Parathyroid adenoma (tissue), 2 donors: ENCODE results near the gene FOXL1.

ENCODE experiments used
- H2AFZ ChIP-seq: fragments of 300-600 bp; sonication (generic); one replicate; pipeline ENCODE4 v1.7.0; 2017; ENCODE audit warnings: antibody characterized with exemption, mild to moderate bottlenecking
- H3K27ac ChIP-seq: fragments of 300-600 bp; sonication (generic); one replicate; pipeline ENCODE4 v1.7.0; 2017
- H3K27me3 ChIP-seq: fragments of 300-600 bp; sonication (generic); one replicate; pipeline ENCODE4 v1.7.0; 2017; ENCODE audit warnings: low read length; ENCODE audit not compliant: control insufficient read depth, insufficient read depth
- H3K36me3 ChIP-seq: fragments of 300-600 bp; sonication (generic); one replicate; pipeline ENCODE4 v1.7.0; 2017; ENCODE audit warnings: low read length; ENCODE audit not compliant: control insufficient read depth, insufficient read depth
- H3K4me1 ChIP-seq: fragments of 300-600 bp; sonication (generic); one replicate; pipeline ENCODE4 v1.7.0; 2017; ENCODE audit warnings: control low read depth
- H3K4me2 ChIP-seq: fragments of 300-600 bp; sonication (generic); one replicate; pipeline ENCODE4 v1.7.0; 2017; ENCODE audit warnings: low read length
- H3K4me3 ChIP-seq: fragments of 300-600 bp; sonication (generic); one replicate; pipeline ENCODE4 v1.7.0; 2017; ENCODE audit warnings: low read depth, low read length
- H3K79me2 ChIP-seq: fragments of 300-600 bp; sonication (generic); one replicate; pipeline ENCODE4 v1.7.0; 2017; ENCODE audit warnings: control low read depth
- H3K9ac ChIP-seq: fragments of 300-600 bp; sonication (generic); one replicate; pipeline ENCODE4 v1.7.0; 2017; ENCODE audit warnings: mild to moderate bottlenecking
- H3K9me3 ChIP-seq: fragments of 300-600 bp; sonication (generic); one replicate; pipeline ENCODE4 v1.7.0; 2017; ENCODE audit warnings: low read length; ENCODE audit not compliant: control insufficient read depth
- TF ChIP-seq, protein P1 (sequence below): fragments of 300-600 bp; sonication (generic); IDR thresholded peaks from one replicate; pipeline ENCODE4 v1.7.0; 2017; ENCODE audit warnings: antibody characterized with exemption, mild to moderate bottlenecking
- donor health status: primary hyperparathyroidism.

The FOXL1 gene

DNA sequence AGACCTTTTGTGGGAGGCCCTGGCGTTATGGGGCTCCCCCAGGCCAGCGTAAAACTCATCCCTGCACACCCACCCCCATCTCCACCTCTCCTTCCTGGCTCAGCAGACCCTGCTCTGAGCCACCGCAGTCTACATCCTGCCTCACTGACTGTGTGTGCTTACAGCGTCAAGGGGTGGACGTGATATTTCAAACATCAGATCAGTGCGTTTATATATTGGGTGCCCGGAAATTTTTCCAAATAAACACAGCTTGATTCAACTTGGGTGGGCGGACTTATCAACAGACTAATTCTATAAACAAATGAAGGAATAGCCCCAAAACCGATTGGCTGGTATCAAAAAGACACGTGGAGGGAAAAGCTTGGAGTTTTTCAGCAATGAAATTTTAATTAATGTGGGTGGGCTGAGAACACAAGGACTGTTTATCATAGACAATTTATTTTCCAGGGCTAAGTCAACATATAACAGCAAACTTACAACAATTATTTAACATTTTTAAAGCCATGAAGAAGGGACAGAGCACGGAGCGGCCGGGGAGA lies at the start of gene FOXL1:
Gene FOXL1, plus strand, starts transcription at position 489 of the 539 bp plus-strand sequence. CDS start 175 bp downstream, outside the sequence.
- no peaks in the 10 kb centered on the region for H3K9me3 ChIP-seq
- no peak within 1 kb of the TSS for H2AFZ ChIP-seq
- peaks cover 5% of the 10 kb centered on the region for H3K27me3 ChIP-seq
- TF ChIP-seq, protein P1, sequence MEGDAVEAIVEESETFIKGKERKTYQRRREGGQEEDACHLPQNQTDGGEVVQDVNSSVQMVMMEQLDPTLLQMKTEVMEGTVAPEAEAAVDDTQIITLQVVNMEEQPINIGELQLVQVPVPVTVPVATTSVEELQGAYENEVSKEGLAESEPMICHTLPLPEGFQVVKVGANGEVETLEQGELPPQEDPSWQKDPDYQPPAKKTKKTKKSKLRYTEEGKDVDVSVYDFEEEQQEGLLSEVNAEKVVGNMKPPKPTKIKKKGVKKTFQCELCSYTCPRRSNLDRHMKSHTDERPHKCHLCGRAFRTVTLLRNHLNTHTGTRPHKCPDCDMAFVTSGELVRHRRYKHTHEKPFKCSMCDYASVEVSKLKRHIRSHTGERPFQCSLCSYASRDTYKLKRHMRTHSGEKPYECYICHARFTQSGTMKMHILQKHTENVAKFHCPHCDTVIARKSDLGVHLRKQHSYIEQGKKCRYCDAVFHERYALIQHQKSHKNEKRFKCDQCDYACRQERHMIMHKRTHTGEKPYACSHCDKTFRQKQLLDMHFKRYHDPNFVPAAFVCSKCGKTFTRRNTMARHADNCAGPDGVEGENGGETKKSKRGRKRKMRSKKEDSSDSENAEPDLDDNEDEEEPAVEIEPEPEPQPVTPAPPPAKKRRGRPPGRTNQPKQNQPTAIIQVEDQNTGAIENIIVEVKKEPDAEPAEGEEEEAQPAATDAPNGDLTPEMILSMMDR: no peak
- H3K27ac ChIP-seq: no peak within 1 kb of the TSS
- no peaks in the 10 kb centered on the region for H3K36me3 ChIP-seq
- no peaks in the 10 kb centered on the region for H3K79me2 ChIP-seq
- no peak within 1 kb of the TSS for H3K4me3 ChIP-seq
- no peak within 1 kb of the TSS for H3K4me2 ChIP-seq
- no peak within 1 kb of the TSS for H3K9ac ChIP-seq
- no peaks in the 10 kb centered on the region for H3K4me1 ChIP-seq

- H3K4me1 ChIP-seq: peaks cover 3% of the 10 kb centered on the region
- H3K27ac ChIP-seq: no peak overlapping the region
- H2AFZ ChIP-seq: no peak overlapping the region
- H3K36me3 ChIP-seq: no peaks in the 10 kb centered on the region
- no peak overlapping the region for H3K9ac ChIP-seq
- no peaks in the 10 kb centered on the region for H3K9me3 ChIP-seq
- no peak overlapping the region for H3K4me3 ChIP-seq
- no peaks in the 10 kb centered on the region for H3K27me3 ChIP-seq
- no peaks in the 10 kb centered on the region for H3K79me2 ChIP-seq
- TF ChIP-seq, protein P1: no peak
- no peak overlapping the region for H3K4me2 ChIP-seq
Measured at GRCh38 chr16:86529160-86529559, 49.2 kb upstream of the FOXL1 start.

GRCh38 chr16:86530251-86531190 lies 47.8 kb upstream of the FOXL1 start:
- H3K36me3 ChIP-seq: no peaks in the 10 kb centered on the region
- H2AFZ ChIP-seq: no peak overlapping the region
- H3K9me3 ChIP-seq: no peaks in the 10 kb centered on the region
- TF ChIP-seq, protein P1: no peak
- no peaks in the 10 kb centered on the region for H3K79me2 ChIP-seq
- H3K27me3 ChIP-seq: no peaks in the 10 kb centered on the region
- H3K9ac ChIP-seq: no peak overlapping the region
- H3K4me2 ChIP-seq: no peak overlapping the region
- no peak overlapping the region for H3K27ac ChIP-seq
- peaks cover 3% of the 10 kb centered on the region for H3K4me1 ChIP-seq
- no peak overlapping the region for H3K4me3 ChIP-seq

GRCh38 chr16:86531191-86531545 lies 47.2 kb upstream of the FOXL1 start:
- TF ChIP-seq, protein P1: no peak
- H3K4me1 ChIP-seq: peaks cover 3% of the 10 kb centered on the region
- H3K36me3 ChIP-seq: no peaks in the 10 kb centered on the region
- H3K9ac ChIP-seq: no peak overlapping the region
- H3K4me3 ChIP-seq: no peak overlapping the region
- H3K9me3 ChIP-seq: no peaks in the 10 kb centered on the region
- no peaks in the 10 kb centered on the region for H3K79me2 ChIP-seq
- H3K27me3 ChIP-seq: no peaks in the 10 kb centered on the region
- H3K27ac ChIP-seq: no peak overlapping the region
- H2AFZ ChIP-seq: no peak overlapping the region
- H3K4me2 ChIP-seq: no peak overlapping the region
